ENCODE measurements around the gene PNO1. TPM values are rescaled to one million over a fixed set of nuclear protein-coding genes. Genes with fewer than 3 reads are reported as not detected.
A peak's percentile ranks its signal among the peaks of the same experiment; 100 is the strongest.

The PNO1 gene
- total and polyA plus RNA-seq, 5 donors from 2014 or later, result 20.6 to 29.8 (median 24.5) TPM

DNA sequence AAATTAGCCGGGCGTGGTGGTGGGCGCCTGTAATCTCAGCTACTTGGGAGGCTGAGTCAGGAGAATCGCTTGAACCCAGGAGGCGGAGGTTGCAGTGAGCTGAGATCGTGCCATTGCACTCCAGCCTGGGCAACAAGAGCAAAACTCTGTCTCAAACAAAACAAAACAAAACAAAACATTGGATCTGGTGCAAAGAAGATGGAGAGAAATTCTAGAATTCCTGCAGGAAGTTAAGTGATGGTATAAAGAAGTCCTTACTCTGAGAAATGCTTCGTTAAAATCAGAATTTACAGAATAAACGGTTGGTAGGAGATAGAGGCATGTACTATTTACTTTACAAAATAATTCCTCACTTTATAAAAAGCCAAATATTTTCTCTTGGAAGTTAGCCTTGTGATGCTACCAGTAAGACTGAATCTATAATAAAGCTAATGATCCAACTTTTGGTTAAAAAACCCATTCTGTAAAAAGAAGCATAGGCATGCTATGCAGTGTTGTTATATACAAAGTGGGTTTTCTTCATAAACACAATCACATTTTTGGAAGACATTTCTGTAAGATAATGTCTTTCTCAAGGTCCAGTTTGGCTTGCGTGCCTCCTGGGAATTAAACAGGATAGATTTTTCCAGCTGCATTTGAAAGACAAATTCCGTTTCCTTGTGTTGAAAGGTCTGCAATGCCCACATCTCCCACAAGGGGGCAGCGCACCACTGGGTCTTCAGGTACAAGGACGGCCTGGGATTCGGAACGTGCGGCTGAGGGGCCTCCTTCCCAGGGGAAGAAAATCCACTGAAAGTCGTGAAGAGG, 35.6 kb upstream of the PNO1 start:
- Histone ChIP-seq H3K9me3 (ENCODE audit: control insufficient read depth in 2 of 2, low read length in 2 of 2) (no peaks in the 10 kb centered on the region), H3K4me1 (ENCODE audit: control insufficient read depth, insufficient read depth, low read length, poor library complexity, severe bottlenecking) (peaks cover 3% of the 10 kb centered on the region), H3K36me3 (ENCODE audit: control insufficient read depth, insufficient read depth, low read length) (no peaks in the 10 kb centered on the region), H3K4me3 (ENCODE audit: low read depth, low read length) (no peak overlapping the region), H3K27me3 (ENCODE audit: control insufficient read depth, insufficient read depth, low read length) (no peaks in the 10 kb centered on the region), H3K27ac (ENCODE audit: insufficient read depth, low read length, poor library complexity, severe bottlenecking) (no peak overlapping the region)
- Mint-ChIP-seq H3K4me3 (peak overlapping the region in 1 of 4 donors; percentile 67), H3K27ac (peak overlapping the region in 2 of 3 donors; percentile 10 to 67), H3K4me1 (peaks cover 3 to 7% (median 4%) of the 10 kb centered on the region in 4 donors), H3K36me3 (no peaks in the 10 kb centered on the region), H3K9me3 (no peaks in the 10 kb centered on the region), H3K27me3 (peaks cover 4% of the 10 kb centered on the region)
- ATAC-seq (ENCODE audit: low read depth in 2 of 2) (peak in 1 of 2 donors; percentile 76), DNase-seq (peak; percentile 64 to 79 (median 68))

DNA sequence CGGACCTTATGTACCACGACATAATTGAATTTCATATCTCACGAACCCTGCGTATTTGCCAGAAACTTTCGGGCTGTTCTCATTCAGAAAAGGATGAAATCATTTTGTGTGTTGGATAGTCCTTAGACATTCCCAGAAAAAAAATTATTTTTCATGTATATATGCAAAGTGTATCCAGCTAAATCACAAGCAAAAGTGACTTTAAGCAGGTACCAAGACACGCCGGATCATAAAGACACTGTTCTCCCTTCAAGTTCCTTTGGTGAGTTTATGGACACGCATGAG, 35.1 kb upstream of the PNO1 start:
- ATAC-seq (ENCODE audit: low read depth in 2 of 2), result no peak
- Mint-ChIP-seq H3K4me3 (peak overlapping the region in 1 of 4 donors; percentile 67), H3K9me3 (no peaks in the 10 kb centered on the region), H3K27ac (peak overlapping the region in 2 of 3 donors; percentile 10 to 67), H3K4me1 (peaks cover 3 to 7% (median 4%) of the 10 kb centered on the region in 4 donors), H3K36me3 (no peaks in the 10 kb centered on the region), H3K27me3 (peaks cover 4% of the 10 kb centered on the region)
- peaks cover 3% of the 10 kb centered on the region for H3K4me1 ChIP-seq (ENCODE audit: control insufficient read depth, insufficient read depth, low read length, poor library complexity, severe bottlenecking)
- no peaks in the 10 kb centered on the region for H3K9me3 ChIP-seq (ENCODE audit: control insufficient read depth in 2 of 2, low read length in 2 of 2)
- H3K36me3 ChIP-seq (ENCODE audit: control insufficient read depth, insufficient read depth, low read length), result no peaks in the 10 kb centered on the region
- H3K27me3 ChIP-seq (ENCODE audit: control insufficient read depth, insufficient read depth, low read length), result no peaks in the 10 kb centered on the region
- H3K4me3 ChIP-seq (ENCODE audit: low read depth, low read length), result no peak overlapping the region
- no peak overlapping the region for H3K27ac ChIP-seq (ENCODE audit: insufficient read depth, low read length, poor library complexity, severe bottlenecking)
- no peak for DNase-seq

DNA sequence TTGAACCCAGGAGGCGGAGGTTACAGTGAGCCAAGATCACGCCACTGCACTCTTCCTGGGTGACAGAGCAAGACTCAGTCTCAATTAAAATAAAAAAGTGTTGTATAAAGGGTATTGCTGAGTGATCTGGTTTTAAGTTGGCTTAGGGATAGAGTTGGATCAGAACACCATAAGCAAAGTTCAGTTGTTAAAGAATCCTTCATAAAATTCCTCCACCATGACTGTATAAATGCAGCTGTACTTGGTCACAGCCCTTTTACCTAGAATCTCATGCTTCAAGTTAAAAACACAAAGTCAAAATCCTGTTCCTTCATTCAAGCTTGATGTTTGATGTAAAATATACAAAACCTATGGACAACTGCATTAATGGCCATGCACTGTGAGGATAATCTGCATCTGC, 33.4 kb upstream of the PNO1 start:
- Mint-ChIP-seq H3K4me3 (no peak overlapping the region), H3K27ac (no peak overlapping the region), H3K4me1 (peaks cover 3 to 7% (median 6%) of the 10 kb centered on the region in 4 donors), H3K27me3 (no peaks in the 10 kb centered on the region), H3K9me3 (no peaks in the 10 kb centered on the region), H3K36me3 (no peaks in the 10 kb centered on the region)
- no peak overlapping the region for H3K4me3 ChIP-seq (ENCODE audit: low read depth, low read length)
- no peaks in the 10 kb centered on the region for H3K27me3 ChIP-seq (ENCODE audit: control insufficient read depth, insufficient read depth, low read length)
- no peak for DNase-seq
- no peaks in the 10 kb centered on the region for H3K9me3 ChIP-seq (ENCODE audit: control insufficient read depth in 2 of 2, low read length in 2 of 2)
- H3K27ac ChIP-seq (ENCODE audit: insufficient read depth, low read length, poor library complexity, severe bottlenecking), result no peak overlapping the region
- no peak for ATAC-seq (ENCODE audit: low read depth in 2 of 2)
- no peaks in the 10 kb centered on the region for H3K36me3 ChIP-seq (ENCODE audit: control insufficient read depth, insufficient read depth, low read length)
- peaks cover 3% of the 10 kb centered on the region for H3K4me1 ChIP-seq (ENCODE audit: control insufficient read depth, insufficient read depth, low read length, poor library complexity, severe bottlenecking)

DNA sequence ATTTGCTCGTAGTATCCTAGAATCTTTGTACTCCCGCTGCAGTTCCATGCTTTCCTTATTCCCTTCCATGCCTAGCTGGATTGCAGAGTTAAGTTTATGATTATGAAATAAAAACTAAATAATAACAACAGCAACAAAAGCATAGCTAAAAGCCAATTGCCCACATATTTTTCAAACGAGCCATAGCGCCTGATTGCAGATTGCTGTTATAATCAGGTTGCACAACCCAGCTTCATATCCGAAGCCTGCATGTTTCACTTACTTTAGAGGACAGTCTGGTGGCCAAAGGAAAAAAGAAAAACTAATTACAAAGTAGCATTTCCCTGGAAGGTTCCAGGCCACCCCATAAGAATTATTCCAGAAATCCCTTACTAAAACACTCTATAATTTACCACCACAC, 31.9 kb upstream of the PNO1 start:
- Histone ChIP-seq H3K4me1 (ENCODE audit: control insufficient read depth, insufficient read depth, low read length, poor library complexity, severe bottlenecking) (peaks cover 3% of the 10 kb centered on the region), H3K4me3 (ENCODE audit: low read depth, low read length) (no peak overlapping the region), H3K27me3 (ENCODE audit: control insufficient read depth, insufficient read depth, low read length) (no peaks in the 10 kb centered on the region), H3K36me3 (ENCODE audit: control insufficient read depth, insufficient read depth, low read length) (no peaks in the 10 kb centered on the region), H3K27ac (ENCODE audit: insufficient read depth, low read length, poor library complexity, severe bottlenecking) (no peak overlapping the region), H3K9me3 (ENCODE audit: control insufficient read depth in 2 of 2, low read length in 2 of 2) (no peaks in the 10 kb centered on the region)
- H3K27me3 Mint-ChIP-seq, result no peaks in the 10 kb centered on the region
- H3K9me3 Mint-ChIP-seq, result no peaks in the 10 kb centered on the region
- peaks cover 3 to 7% (median 6%) of the 10 kb centered on the region in 4 donors for H3K4me1 Mint-ChIP-seq
- no peak overlapping the region for H3K27ac Mint-ChIP-seq
- DNase-seq (no peak), ATAC-seq (ENCODE audit: low read depth in 2 of 2) (no peak)
- H3K4me3 Mint-ChIP-seq, result no peak overlapping the region
- peaks cover 4% of the 10 kb centered on the region for H3K36me3 Mint-ChIP-seq

DNA sequence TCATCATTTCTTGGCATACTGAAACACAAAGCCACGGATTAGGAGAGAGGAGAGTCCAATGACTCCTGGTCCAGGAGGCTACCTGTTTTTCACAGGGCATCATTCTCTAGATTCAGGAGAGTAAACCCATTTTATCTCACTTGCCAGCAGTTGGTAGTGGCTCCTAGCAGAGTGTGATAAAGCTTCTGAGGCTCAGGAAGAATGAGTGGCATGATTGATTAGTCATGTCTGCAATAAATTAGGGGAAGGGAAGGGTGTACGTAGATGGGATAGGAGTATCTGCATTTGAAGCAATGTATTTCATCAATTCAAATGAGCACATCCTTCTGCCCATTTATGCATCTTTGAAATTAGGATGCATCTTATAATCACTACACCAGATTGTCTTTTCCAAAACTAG, 31.1 kb upstream of the PNO1 start:
- H3K9me3 Mint-ChIP-seq, result no peaks in the 10 kb centered on the region
- peaks cover 3% of the 10 kb centered on the region for H3K4me1 ChIP-seq (ENCODE audit: control insufficient read depth, insufficient read depth, low read length, poor library complexity, severe bottlenecking)
- H3K4me1 Mint-ChIP-seq, result peaks cover 3 to 7% (median 6%) of the 10 kb centered on the region in 4 donors
- no peak overlapping the region for H3K27ac Mint-ChIP-seq
- no peak overlapping the region for H3K4me3 ChIP-seq (ENCODE audit: low read depth, low read length)
- no peaks in the 10 kb centered on the region for H3K9me3 ChIP-seq (ENCODE audit: control insufficient read depth in 2 of 2, low read length in 2 of 2)
- H3K36me3 ChIP-seq (ENCODE audit: control insufficient read depth, insufficient read depth, low read length), result peaks cover 4% of the 10 kb centered on the region
- H3K4me3 Mint-ChIP-seq, result no peak overlapping the region
- no peak for ATAC-seq (ENCODE audit: low read depth in 2 of 2)
- H3K27me3 ChIP-seq (ENCODE audit: control insufficient read depth, insufficient read depth, low read length), result no peaks in the 10 kb centered on the region
- DNase-seq, result no peak
- peaks cover 4% of the 10 kb centered on the region for H3K36me3 Mint-ChIP-seq
- no peaks in the 10 kb centered on the region for H3K27me3 Mint-ChIP-seq
- no peak overlapping the region for H3K27ac ChIP-seq (ENCODE audit: insufficient read depth, low read length, poor library complexity, severe bottlenecking)

DNA sequence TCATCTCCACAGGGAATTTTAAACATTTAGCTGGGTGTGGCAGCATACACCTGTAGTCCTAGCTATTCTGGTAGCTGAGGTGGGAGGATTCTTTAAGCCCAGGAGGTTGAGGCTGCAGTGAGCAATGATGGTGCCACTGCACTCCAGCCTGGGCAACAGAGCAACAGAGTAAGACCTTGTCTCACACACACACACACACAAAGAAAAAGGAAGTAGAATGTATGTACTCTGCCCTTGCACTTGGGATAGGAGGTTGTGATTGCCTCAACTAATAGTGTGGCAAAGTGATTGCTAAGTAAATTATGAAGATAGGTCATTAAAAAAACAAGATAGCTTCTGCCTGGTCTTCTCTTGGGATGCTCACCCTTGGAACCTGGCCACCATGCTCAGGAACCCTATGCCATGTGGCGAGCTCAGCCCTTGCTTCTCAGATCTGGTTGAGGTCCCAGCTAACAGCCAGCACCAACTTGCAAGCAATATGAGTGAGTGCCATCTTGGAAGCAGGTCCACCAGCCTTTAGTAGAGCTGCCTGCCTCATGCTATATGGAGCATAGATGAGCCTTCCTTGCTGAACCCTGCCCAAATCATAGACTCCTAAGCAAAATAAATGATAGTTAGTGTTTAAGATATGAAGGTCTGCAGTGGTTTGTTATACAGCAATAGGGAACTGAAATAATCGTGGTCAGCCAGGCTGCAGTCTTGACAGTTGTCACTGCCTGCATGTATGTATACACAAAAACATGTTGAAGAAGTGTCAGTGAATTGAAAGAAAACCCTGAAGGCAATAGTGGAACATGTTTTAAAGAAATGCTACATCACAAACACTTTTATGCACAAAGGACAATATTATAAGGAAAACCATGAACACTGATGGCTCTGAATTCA, 30.1 kb upstream of the PNO1 start:
- Mint-ChIP-seq H3K9me3 (no peaks in the 10 kb centered on the region), H3K36me3 (peaks cover 9% of the 10 kb centered on the region), H3K27me3 (no peaks in the 10 kb centered on the region), H3K4me1 (peaks cover under 1 to 6% (median 2%) of the 10 kb centered on the region in 4 donors), H3K4me3 (no peak overlapping the region), H3K27ac (no peak overlapping the region)
- no peak overlapping the region for H3K27ac ChIP-seq (ENCODE audit: insufficient read depth, low read length, poor library complexity, severe bottlenecking)
- no peaks in the 10 kb centered on the region for H3K9me3 ChIP-seq (ENCODE audit: control insufficient read depth in 2 of 2, low read length in 2 of 2)
- no peaks in the 10 kb centered on the region for H3K27me3 ChIP-seq (ENCODE audit: control insufficient read depth, insufficient read depth, low read length)
- ATAC-seq (ENCODE audit: low read depth in 2 of 2) (no peak), DNase-seq (no peak)
- peaks cover 4% of the 10 kb centered on the region for H3K36me3 ChIP-seq (ENCODE audit: control insufficient read depth, insufficient read depth, low read length)
- no peak overlapping the region for H3K4me3 ChIP-seq (ENCODE audit: low read depth, low read length)
- peaks cover under 1% of the 10 kb centered on the region for H3K4me1 ChIP-seq (ENCODE audit: control insufficient read depth, insufficient read depth, low read length, poor library complexity, severe bottlenecking)

DNA sequence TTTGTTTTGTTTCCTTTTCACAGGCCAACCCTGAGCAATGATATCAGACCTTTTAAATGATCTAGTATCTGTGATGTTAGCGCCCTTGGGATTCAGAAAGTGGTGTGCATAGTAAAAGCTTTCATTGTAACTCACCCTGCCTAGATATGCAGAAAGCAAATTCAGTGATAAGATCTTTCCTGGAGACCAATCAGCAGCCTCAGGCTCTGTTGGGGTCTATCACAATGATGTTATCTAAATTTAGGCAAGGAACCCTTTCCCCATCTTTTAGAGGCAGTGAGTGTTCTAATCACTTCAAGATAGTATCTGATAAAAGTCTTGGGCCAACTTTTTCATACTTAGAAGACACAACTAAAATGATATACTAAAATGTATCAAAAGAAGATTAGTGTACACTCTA, 23.6 kb upstream of the PNO1 start:
- Mint-ChIP-seq H3K27ac (no peak overlapping the region), H3K4me3 (no peak overlapping the region), H3K27me3 (no peaks in the 10 kb centered on the region), H3K36me3 (peaks cover 47% of the 10 kb centered on the region), H3K9me3 (no peaks in the 10 kb centered on the region), H3K4me1 (no peaks in the 10 kb centered on the region)
- peaks cover 27% of the 10 kb centered on the region for H3K36me3 ChIP-seq (ENCODE audit: control insufficient read depth, insufficient read depth, low read length)
- no peak overlapping the region for H3K27ac ChIP-seq (ENCODE audit: insufficient read depth, low read length, poor library complexity, severe bottlenecking)
- DNase-seq (no peak), ATAC-seq (ENCODE audit: low read depth in 2 of 2) (no peak)
- H3K4me3 ChIP-seq (ENCODE audit: low read depth, low read length), result no peak overlapping the region
- no peaks in the 10 kb centered on the region for H3K4me1 ChIP-seq (ENCODE audit: control insufficient read depth, insufficient read depth, low read length, poor library complexity, severe bottlenecking)
- no peaks in the 10 kb centered on the region for H3K9me3 ChIP-seq (ENCODE audit: control insufficient read depth in 2 of 2, low read length in 2 of 2)
- H3K27me3 ChIP-seq (ENCODE audit: control insufficient read depth, insufficient read depth, low read length), result no peaks in the 10 kb centered on the region

Measured in CD4-positive, CD25-positive, alpha-beta regulatory T cell (primary cell).